ENCODE data around the gene SLC26A4.

The SLC26A4 gene

DNA sequence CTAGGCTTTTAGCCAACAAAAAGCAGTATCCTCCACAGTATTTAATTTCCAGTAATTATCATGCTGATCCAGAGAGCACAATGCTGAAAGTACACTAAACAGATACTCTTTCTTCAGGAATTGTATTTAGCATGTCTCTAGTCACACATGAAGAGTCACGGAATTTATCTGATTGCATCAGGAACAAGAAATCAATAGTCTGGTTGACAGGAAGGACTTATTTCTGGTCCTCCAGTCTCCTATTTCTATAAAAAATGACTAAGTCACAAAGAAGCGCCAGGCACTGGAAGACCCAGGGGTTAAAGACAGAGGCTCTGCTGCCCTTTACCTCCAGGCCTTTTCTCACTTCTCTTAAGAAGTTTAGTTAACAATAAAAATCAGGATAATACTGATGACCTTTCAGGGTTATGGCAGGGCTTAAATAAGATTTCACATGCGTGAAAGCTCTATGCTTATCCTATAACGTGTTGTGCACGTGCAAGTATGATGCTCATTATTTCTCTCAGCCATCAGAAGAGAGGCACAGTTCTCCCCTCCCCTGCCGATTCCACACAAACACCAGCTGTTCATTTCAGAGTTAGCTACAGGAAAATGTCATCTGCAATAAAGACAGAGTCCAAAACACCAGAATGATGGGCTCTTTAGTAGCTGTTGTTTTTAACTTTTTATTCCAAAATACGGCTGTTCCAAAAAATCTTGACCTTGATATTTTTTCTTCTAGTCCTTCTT, 36.9 kb downstream of the SLC26A4 start:
- no peak for DNase-seq (ENCODE audit: low read depth)

DNA sequence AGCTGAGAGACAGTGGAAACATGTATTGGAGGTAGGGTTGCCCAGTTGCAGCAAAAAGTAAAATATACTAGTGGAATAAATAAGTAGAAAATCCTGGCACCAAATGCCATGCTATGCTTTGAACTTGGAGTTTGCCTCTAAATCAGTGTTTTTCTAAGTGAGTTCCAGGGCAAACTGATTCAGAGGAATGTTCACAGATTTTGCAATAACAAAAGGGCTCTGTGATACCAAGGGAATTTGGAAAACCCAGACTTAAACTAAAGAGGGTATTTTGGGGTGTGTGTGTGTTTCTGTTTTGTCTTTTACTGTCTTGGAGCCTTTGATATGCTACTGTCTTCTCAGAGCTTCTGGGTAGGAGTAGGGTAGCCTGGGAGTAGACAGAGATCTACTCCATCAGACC, 39.9 kb downstream of the SLC26A4 start:
- DNase-seq (ENCODE audit: low read depth): no peak

DNA sequence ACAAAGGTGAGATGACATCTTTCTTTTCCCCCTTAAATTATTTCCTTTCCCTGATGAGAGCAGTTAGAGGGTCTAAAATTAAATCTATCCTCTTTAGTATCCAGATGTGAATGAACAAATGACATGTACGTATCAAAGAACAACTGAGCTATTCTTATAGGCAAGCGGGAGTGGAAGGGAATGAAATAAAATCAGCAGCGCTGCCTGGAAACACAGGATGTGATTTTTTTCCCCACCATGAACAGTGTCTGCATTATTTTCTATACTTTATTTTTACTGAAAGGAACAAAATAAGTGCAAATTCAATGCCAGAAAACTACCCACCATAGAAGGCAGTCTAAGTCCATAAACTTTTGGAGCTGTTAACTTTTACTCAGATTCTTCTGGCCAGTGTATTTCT, 40.6 kb downstream of the SLC26A4 start:
- peak; percentile 9 for DNase-seq (ENCODE audit: low read depth)

DNA sequence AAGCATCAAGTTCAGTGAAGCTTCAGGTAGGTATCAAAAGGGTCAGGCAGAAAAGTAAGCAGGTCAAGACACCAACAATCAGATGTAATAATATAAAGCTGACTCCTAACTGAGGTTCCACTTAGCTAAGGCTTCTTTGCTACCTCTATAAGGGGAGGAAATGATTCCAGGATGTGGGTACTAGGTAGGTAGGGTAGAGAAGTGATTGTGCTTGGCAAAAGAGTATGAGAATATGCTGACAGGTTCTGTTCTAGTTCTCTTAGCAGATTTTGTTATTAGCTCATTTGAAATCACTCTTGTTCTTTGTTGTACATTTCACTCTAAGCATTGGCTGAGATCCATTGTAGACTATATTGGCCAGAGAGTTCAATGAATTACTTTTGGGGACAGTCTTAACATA, 42.6 kb downstream of the SLC26A4 start:
- no peak for DNase-seq (ENCODE audit: low read depth)

GRCh38 chr7:107703872-107704271, 43.2 kb downstream of the SLC26A4 start:
- DNase-seq (ENCODE audit: low read depth): no peak

DNA sequence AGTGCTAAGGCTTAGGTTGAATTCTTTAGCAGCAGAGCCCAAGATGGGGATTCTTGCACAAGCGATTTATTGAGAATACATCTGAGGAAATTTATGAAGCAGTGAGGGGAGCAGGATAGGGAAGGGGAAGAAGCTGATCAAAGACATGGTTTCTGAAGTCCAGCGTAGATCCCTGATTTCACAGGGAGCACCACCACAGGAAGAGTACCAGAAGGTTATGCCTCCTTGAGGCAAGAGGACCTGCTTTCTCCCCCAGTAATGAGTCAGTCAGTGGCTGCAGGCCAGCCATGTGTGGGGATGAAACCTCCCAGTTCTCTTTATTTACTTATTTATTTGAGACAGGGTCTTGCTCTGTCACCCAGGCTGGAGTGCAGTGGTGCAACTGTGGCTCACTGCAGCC, 48.3 kb downstream of the SLC26A4 start:
- peak; percentile 10 for DNase-seq (ENCODE audit: low read depth)

- peak; percentile 71 for DNase-seq (ENCODE audit: low read depth)
Observed at GRCh38 chr7:107711301-107711700, 50.7 kb downstream of the SLC26A4 start.

DNA sequence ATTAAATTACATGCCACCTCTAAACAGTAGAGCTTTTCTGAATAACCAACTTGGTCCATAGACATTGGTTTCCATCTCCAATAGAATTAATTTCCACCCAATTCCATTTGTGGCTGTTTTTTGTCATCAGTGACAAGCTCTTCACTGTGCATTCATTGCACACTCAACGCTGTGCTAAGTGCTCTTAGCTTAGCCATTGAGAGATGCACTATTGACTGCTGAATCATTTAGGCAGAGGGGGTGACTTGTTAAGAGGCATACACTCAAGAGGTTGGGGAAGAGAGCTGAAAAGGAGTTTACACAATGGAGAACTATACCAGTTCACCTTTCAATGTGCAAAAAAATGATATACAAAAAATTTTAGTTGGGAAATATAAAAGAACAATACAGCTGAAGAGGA, 51.4 kb downstream of the SLC26A4 start:
- no peak for DNase-seq (ENCODE audit: low read depth)

DNA sequence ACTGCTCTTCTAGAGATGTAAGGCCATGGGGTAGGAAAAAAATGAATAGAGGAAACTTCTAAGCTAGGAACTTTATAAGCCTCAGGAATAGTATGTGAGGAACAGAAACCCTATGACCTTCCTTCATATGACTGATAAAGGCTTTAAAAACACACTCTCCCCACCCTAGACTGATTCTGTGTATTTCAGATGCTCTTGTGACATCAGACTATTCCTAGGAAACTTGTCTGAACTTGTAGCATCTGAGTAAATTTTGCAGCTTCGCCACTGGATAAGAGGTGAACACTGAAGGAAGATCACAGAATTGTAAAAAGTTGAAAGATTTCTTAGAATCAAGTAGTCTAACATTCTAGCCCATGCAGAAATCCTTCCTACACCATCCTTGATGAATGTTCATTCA, 52.3 kb downstream of the SLC26A4 start:
- no peak for DNase-seq (ENCODE audit: low read depth)

GRCh38 chr7:107715531-107715930, 54.9 kb downstream of the SLC26A4 start:
- peak; percentile 13 for DNase-seq (ENCODE audit: low read depth)

- DNase-seq (ENCODE audit: low read depth): no peak
Observed at GRCh38 chr7:107718456-107719193, 58.0 kb downstream of the SLC26A4 start.

- no peak for DNase-seq (ENCODE audit: low read depth)
Observed at GRCh38 chr7:107721286-107721685, 60.7 kb downstream of the SLC26A4 start.

GRCh38 chr7:107723255-107723654, 62.6 kb downstream of the SLC26A4 start:
- peak; percentile 2 for DNase-seq (ENCODE audit: low read depth)

DNA sequence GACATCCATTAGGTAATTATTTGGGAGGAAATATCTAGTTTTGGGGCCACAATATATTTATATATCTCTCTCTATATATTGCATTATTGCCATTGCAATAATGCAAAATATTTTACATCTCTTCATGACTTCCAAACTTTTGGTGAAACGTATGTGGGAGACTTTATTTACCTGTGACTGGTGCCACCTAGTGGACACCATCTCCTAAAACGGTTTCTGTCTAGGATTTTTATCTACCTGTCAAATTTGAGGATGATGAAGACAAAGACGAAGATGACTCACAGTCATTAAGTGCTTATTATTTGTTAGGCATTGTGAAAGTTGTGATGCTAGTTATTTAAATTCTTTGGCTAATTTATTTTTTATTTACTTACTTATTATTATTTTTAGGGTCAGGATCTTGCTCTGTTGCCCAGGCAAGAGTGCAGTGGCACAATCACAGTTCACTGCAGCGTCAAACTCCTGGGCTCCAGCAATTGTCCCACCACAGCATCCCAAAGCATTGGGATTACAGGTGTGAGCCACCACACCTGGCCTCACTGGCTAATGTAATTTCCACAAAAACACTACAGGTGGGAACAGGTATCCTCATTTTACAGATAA, 64.6 kb downstream of the SLC26A4 start:
- peak; percentile 64 for DNase-seq (ENCODE audit: low read depth)

- DNase-seq (ENCODE audit: low read depth): peak; percentile 13
Observed at GRCh38 chr7:107726356-107727130, 65.9 kb downstream of the SLC26A4 start.

DNA sequence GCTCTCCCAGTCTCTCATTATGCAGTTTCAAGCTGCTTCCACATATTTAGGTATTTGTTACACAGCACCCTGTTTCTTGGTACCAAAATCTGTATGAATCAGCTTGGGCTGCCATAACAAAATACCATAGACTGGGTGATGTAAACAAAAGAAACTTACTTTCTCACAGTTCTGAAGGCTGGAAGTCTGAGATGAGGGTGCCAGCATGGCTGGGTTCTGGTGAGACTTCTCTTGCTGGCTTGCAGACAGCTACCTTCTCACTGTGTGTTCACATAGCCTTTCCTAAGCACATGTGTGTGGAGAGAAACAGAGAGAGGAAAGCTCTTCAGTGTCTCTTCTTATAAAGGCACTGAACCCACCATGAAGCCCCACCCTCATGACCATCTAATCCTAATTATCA, 67.6 kb downstream of the SLC26A4 start:
- peak; percentile 11 for DNase-seq (ENCODE audit: low read depth)

DNA sequence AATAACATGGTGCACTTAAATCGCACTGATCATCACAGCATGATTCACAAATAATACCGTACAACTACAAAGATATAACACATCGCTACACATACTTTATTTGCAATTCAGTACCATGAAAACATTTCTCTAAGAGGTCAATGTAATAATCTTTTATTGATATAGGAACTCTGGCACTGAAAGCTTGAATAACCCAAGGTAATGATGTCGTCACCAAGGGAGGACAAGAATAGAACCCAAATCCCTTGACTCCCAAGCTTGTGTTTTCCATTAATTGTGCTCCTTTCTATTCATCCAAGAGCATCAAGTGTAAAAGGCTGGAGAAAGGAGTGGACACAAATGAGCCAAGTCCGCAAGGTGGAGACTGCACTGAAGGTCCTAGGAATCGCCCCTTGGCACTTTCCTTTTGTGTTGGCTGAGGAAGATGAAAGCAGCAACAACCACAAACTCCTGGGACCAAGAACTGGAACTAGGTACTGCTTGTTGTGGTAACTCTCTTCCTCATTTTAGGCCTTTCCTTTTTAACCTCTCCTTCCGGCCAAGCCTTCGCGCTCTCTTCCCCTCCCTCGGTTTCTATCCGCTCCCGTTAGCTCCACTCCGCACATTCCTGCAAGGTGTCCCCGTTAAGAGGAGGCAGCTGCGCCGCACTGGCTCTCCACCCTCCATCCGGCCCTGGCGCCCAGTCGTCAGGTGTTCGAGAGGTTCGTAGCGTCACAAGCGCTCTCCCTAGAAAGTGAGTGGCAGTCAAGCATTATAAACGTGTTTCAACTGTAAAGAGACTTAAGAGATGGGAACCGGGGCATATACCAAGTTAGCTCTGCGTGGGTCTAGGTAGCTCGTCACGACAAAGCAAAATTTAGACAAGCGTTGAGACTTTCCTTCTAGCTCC, 82.3 kb downstream of the SLC26A4 start:
- no peak for DNase-seq (ENCODE audit: low read depth)

DNA sequence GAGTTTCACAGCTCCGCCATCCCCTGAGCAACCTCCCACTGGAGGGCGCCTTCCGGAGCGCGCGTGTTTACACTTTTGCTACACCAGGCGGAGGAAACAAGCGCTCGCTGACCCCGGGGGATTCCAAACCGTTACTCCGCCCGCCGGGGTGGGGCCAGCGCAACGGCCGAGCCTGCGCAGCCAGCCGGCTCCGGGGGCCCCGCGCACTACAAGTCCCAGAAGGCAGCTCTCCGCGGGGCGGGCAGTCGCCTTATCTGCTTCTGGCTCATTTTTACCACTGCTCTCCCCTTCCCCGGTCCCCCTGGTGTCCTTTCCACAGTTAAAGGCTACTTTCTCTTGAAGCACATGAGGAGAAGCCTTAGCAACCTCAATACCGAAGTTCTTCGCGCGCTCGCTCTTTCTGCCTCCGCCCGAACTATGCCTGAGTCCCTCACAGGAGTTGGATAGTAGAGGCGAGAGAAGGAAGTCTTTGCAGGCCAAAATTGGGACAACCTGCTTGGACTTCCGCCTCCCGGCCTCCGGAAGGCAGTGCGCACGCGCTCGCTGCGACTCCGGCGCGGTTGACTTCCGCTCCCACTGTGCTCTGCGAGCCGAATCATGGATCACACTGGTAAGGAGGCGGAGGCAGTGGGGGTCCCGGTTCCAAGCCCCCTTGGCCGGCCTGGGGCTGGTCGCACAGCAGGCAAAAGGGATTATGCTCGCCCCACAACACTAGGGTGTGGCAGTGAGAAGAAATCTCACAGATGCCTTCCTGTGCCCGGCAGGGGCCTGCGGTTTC, 83.1 kb downstream of the SLC26A4 start, which contains the start of gene CBLL1:
Gene CBLL1, plus strand, starts transcription at position 576 of the 778 bp plus-strand sequence. Its CDS starts 22 bp downstream, at position 598.
- peak; percentile 96 for DNase-seq (ENCODE audit: low read depth)

- peak; percentile 59 for DNase-seq (ENCODE audit: low read depth)
Observed at GRCh38 chr7:107744345-107744750, 83.7 kb downstream of the SLC26A4 start.

- DNase-seq (ENCODE audit: low read depth): peak; percentile 56
Observed at GRCh38 chr7:107746006-107746405, 85.4 kb downstream of the SLC26A4 start.

Data from EH (cell line).